GM12878 (cell line): ENCODE results near the gene PKN3.

Source experiments
- CHD1 ChIP-seq: IDR thresholded peaks from 2 replicates; pipeline ENCODE4 v1.6.1; 2012; ENCODE audit warnings: low read depth, low read length, improper control_type of control experiment
- MXI1 ChIP-seq: fragments of 150-350 bp; IDR thresholded peaks from 2 replicates; pipeline ENCODE4 v1.6.1; 2011; ENCODE audit warnings: low read depth, mild to moderate bottlenecking, inconsistent platforms, low read length, improper control_type of control experiment
- MYC ChIP-seq: IDR thresholded peaks from 2 replicates; pipeline ENCODE4 v1.6.1; 2011; ENCODE audit warnings: mild to moderate bottlenecking, low read length, moderate library complexity, inconsistent platforms; ENCODE audit not compliant: insufficient read depth, insufficient replicate concordance, insufficient read length, severe bottlenecking
- NR2C1 ChIP-seq: fragments of 450-650 bp; IDR thresholded peaks from 2 replicates; pipeline ENCODE4 v1.6.1; 2017; ENCODE audit warnings: antibody characterized with exemption, mild to moderate bottlenecking, moderate library complexity
- POLR2A ChIP-seq: IDR thresholded peaks from 2 replicates; pipeline ENCODE4 v1.6.1; 2011; ENCODE audit warnings: low read depth, mild to moderate bottlenecking, low read length
- RAD21 ChIP-seq: IDR thresholded peaks from 2 replicates; pipeline ENCODE4 v1.6.1; 2011; ENCODE audit warnings: mild to moderate bottlenecking, low read depth, low read length, moderate library complexity; ENCODE audit not compliant: insufficient read depth
- SREBF1 ChIP-seq: IDR thresholded peaks from 2 replicates; pipeline ENCODE4 v1.6.1; 2012; ENCODE audit warnings: mild to moderate bottlenecking, low read length
- TAF1 ChIP-seq: IDR thresholded peaks from 2 replicates; pipeline ENCODE4 v1.6.1; 2011; ENCODE audit warnings: mild to moderate bottlenecking, low read depth, low read length, borderline replicate concordance

DNA sequence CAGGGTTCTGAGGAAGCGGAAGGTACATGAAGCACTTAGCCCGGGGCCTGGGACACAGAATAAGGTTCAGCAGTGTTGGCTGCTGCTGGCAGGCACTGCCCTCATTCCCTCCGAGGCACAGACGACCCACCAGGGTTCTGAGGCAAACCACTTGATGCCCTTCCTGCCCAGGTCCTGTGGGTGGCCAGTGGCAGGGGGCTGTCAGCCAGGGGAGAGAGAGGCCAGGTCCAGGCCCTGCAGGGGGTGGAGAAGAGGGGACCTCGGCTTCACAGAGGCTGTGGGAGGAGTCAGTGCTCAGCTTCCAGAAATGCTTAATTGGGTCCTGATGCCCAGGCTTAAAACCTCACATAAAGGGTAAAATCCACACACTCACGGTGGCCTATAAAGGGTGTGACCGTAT is 26.0 kb downstream of the PKN3 start:
- TF ChIP-seq POLR2A (no peak), CHD1 (no peak), NR2C1 (no peak), RAD21 (no peak), TAF1 (no peak), MYC (no peak), SREBF1 (no peak), MXI1 (no peak)
